GM21381 (cell line): Measurements from ENCODE around the gene SIL1.
"Not testable (repeated sequence)": the region's sequence is repeated elsewhere in the genome, so short reads cannot be mapped to it uniquely, and the experiment has no call there.

Experiments used
- ATAC-seq: cut with Tn5 transposase; IDR thresholded peaks from one replicate; pipeline ENCODE4 v1.9.1; 2021; ENCODE audit warnings: mild to moderate bottlenecking, moderate library complexity; ENCODE audit not compliant: unreplicated experiment

The SIL1 gene

GRCh38 chr5:139178589-139178917, 19.6 kb downstream of the SIL1 start:
- ATAC-seq, result no peak

GRCh38 chr5:139177809-139178588, 20.2 kb downstream of the SIL1 start:
- peak; percentile 58 for ATAC-seq

- not testable (repeated sequence) for ATAC-seq
Measured at GRCh38 chr5:139177281-139177680, 20.9 kb downstream of the SIL1 start.

- not testable (repeated sequence) for ATAC-seq
Measured at GRCh38 chr5:139174382-139174781, 23.8 kb downstream of the SIL1 start.

- no peak for ATAC-seq
Measured at GRCh38 chr5:139171779-139172404, 26.3 kb downstream of the SIL1 start.

GRCh38 chr5:139167952-139168720, 30.0 kb downstream of the SIL1 start:
- no peak for ATAC-seq

GRCh38 chr5:139167533-139167932, 30.6 kb downstream of the SIL1 start:
- ATAC-seq, result no peak

- no peak for ATAC-seq
Measured at GRCh38 chr5:139167063-139167462, 31.1 kb downstream of the SIL1 start.

- ATAC-seq, result not testable (repeated sequence)
Measured at GRCh38 chr5:139164897-139165296, 33.3 kb downstream of the SIL1 start.

- ATAC-seq, result no peak
Measured at GRCh38 chr5:139164020-139164419, 34.1 kb downstream of the SIL1 start.

GRCh38 chr5:139162448-139162847, 35.7 kb downstream of the SIL1 start:
- no peak for ATAC-seq

GRCh38 chr5:139158791-139159190, 39.4 kb downstream of the SIL1 start:
- no peak for ATAC-seq

- no peak for ATAC-seq
Measured at GRCh38 chr5:139157556-139157955, 40.6 kb downstream of the SIL1 start.

GRCh38 chr5:139156814-139157213, 41.4 kb downstream of the SIL1 start:
- no peak for ATAC-seq

GRCh38 chr5:139155333-139155732, 42.8 kb downstream of the SIL1 start:
- no peak for ATAC-seq

- ATAC-seq, result no peak
Measured at GRCh38 chr5:139151902-139152301, 46.3 kb downstream of the SIL1 start.

- ATAC-seq, result no peak
Measured at GRCh38 chr5:139150367-139150999, 47.7 kb downstream of the SIL1 start.

GRCh38 chr5:139149477-139150199, 48.5 kb downstream of the SIL1 start:
- ATAC-seq, result no peak

- ATAC-seq, result no peak
Measured at GRCh38 chr5:139148986-139149385, 49.2 kb downstream of the SIL1 start.

- ATAC-seq, result no peak
Measured at GRCh38 chr5:139148306-139148705, 49.9 kb downstream of the SIL1 start.
